Stimulated activated CD8-positive, alpha-beta memory T cell treated with anti-CD3 and anti-CD28 coated beads, Interleukin-12 subunit alpha, Interleukin-12 subunit beta, amount 100 ng/mL, for 4 hours (primary cell): ENCODE results near the gene B4GALT5.

ENCODE experiments used
- DNase-seq: peaks from one replicate; pipeline ENCODE4 v3.0.0-alpha.2; 2020; ENCODE audit warnings: low read depth

The B4GALT5 gene

DNA sequence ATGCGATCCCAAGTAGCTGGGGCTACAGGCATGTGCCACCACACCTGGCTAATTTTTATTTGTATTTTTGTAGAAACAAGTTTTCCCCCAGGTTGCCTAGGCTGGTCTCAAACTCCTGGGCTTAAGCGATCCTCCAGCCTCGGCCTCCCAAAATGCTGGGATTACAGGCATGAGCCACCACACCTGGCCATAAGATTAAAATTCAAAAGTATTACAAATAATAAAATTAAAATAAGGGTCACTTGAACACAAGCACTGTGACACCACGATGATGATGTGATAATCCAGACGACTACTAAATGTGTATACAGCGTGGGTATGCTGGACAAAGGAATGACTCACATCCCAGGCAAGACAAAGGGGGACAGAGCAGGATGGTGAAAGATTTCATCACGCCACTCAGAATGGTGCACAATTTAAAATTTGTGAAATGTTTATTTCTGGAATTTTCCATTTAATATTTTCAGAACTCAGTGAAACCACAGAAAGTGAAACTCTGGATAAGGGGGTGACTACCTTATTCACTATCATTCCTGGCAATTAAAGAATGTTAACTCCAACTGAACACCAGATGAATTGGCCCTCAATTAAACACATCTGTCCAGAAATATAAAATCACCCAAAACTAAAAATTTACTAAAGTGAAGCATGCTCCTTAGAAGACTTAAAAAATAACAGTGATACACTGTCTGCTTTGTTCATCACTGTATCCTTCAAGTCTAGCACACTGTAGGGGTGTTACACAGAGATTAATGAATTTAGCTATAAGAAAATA, 13.1 kb downstream of the B4GALT5 start:
- DNase-seq: no peak

DNA sequence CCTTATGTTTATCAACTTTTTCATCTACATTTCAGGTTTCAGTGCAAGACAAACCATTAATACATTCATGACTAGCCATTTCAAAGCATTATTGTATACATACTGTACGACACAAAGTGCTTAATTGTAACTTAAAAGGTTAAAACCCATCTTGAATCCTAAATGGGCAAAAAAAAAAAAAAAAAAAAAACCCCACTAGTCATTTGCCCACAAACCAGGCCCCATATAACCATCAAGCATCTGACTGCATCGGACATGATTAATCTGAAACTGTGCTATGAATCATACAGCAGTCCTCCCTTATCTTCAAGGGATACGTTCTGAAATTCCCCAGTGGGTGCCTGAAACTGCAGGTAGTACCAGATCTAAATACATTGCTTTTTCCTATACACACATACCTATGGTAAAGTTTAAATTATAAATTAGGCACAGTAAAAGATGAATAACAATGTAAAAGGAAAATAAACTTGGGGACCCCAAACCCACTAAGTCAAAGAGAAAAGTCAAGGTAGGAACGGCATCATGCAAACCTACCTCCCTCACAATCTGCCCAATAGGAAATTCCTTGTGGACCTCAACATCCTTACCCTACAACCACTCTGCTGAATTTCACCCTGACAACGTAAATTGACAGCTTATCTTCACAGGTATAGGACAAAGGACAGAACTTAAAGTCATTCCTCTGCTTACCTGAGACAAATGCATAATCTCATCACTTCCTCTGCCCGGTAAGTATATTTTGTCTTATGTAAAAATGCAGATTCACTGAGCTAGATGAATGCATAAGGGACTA, 14.3 kb downstream of the B4GALT5 start:
- no peak for DNase-seq

GRCh38 chr20:49698477-49698876, 15.2 kb downstream of the B4GALT5 start:
- no peak for DNase-seq

GRCh38 chr20:49697071-49697470, 16.6 kb downstream of the B4GALT5 start:
- DNase-seq: no peak

DNA sequence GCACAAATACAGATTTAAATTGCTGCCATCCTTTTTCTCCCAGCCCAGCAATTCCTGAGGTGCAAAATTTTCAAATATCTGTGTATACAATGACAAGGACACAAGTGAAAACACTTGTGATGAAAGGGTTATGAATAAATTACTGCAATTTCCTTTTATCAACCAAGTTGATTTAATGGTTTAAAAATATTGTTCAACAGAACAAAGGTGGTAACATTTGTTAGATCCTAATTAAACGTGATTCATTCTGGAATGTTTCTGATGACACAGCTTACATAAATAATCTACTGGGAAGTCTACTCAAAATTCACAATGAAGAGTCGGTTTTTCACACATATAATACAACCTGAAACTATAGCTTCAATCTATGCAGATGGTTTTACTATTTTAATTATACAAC, 17.1 kb downstream of the B4GALT5 start:
- DNase-seq: no peak

DNA sequence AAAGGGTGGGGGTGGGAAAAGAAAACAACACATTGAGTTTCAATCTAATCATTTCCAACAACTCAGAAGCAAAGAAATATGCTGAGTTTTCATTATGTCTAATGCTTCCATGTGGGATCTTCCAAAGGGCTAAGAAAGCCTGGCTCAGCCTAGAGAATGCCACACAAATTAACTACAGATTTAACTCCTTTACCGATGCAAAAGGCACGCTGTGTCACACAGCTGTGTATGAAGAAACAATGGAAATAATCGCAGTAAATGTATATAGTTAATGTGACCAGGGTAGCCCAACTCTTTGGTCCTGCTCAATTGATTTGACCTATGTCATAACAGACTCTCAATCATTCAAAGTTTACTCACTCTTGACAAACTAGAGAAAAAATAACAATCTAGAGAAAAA, 17.8 kb downstream of the B4GALT5 start:
- DNase-seq: no peak

DNA sequence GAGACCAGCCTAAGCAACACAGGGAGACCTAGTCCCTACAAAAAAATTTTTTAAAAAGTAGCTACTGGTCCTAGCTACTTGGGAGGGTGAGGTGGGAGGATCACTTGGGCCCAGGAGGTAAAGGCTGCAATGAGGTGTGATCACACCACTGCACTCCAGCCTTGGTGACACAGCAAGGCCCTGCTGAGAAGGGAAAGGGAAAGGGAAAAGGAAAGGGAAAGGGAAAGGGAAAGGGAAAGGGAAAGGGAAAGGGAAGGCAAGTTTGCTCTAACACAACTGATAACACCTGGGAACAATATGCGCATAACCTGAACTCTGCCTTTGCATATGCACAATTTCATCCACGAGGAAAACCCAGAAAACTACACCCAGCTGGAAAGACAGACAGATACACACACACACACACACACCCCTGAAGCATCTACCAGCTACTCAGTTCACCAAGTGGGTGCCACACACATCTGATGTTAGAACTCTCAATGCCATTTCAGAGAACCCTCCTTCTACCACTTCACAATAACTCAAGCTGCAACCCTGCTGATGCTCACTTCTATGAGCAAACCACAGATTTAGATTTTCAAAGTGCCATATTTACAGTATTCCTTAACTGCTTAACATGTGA, 19.1 kb downstream of the B4GALT5 start:
- no peak for DNase-seq

- no peak for DNase-seq
Measured at GRCh38 chr20:49693435-49694171, 20.1 kb downstream of the B4GALT5 start.

- DNase-seq: no peak
Measured at GRCh38 chr20:49692941-49693340, 20.7 kb downstream of the B4GALT5 start.

DNA sequence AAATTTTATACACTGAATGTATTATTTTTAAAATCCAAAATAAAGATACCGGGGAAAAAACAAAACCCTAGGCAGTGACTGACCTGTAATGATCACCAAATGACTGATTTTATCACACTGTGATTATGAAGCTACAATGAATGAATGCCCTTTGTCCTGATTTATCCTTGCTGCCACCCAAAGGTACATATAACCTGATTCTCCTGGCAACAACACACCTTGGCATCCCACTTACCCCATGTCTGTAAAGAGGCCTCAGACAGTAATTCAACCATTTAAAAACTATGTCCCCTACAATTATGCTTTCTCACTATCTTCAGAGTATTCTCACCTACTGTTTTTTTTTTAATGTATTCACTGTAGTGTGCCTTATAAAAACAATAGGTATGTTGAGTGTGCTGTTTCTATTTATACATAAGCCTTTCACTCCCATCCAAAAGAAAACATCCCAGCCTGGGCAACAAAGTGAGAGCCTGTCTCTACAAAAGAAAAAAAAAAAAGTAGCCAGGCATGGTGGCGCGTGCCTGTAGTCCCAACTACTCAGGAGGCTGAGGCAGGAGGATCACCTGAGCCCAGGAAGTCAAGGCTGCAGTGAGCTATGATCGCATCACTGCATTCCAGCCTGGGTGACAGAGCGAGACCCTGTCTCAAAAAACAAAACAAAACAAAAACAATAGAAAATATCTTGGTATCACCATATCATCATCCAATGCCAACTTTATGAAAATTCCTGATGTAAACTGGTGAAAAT, 21.7 kb downstream of the B4GALT5 start:
- no peak for DNase-seq

- DNase-seq: no peak
Measured at GRCh38 chr20:49690899-49691620, 22.6 kb downstream of the B4GALT5 start.

- DNase-seq: no peak
Measured at GRCh38 chr20:49687595-49688567, 25.8 kb downstream of the B4GALT5 start.

DNA sequence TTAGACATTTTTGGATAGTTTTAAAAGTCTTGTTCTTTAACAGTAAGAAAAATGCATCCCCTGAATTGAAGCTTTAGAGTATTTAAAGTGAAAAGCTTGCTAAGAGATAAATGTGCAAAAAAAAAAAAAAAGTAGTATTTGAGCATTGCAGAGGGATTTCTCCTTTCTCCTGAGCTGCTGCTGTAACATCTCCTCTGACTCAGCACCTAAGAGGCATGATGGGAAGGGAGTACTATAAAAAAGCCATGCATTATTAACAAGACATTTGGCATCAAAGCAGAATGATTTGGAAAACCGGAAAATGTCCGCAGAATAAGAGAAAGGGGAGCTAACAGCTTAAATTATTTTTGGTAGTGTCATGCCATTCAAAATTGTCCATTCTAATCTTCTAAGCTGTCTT, 27.9 kb downstream of the B4GALT5 start:
- DNase-seq: no peak

DNA sequence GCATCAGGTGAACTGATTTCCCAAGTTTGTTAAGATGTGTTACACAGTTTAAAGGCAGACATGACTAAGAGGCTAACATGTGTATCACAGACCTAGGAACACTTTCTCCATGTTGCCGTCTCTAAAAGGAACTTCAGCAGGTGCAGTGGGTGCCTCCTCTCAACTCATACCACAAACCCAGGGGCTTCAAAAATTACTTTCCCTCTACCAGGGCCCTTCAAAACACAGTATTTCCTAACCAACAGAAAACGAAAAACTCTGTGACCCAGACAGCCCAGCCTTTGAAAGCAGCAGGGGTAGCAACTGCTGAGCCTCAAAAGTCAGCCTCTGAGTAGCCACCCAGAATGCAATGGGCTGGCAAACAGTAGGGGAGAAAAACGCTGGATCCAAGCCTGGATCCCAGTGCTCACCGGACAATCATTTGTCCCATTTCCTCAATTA, 28.5 kb downstream of the B4GALT5 start:
- DNase-seq: no peak

- DNase-seq: no peak
Measured at GRCh38 chr20:49684335-49684997, 29.2 kb downstream of the B4GALT5 start.

- no peak for DNase-seq
Measured at GRCh38 chr20:49682798-49683197, 30.9 kb downstream of the B4GALT5 start.

GRCh38 chr20:49682278-49682677, 31.4 kb downstream of the B4GALT5 start:
- no peak for DNase-seq

DNA sequence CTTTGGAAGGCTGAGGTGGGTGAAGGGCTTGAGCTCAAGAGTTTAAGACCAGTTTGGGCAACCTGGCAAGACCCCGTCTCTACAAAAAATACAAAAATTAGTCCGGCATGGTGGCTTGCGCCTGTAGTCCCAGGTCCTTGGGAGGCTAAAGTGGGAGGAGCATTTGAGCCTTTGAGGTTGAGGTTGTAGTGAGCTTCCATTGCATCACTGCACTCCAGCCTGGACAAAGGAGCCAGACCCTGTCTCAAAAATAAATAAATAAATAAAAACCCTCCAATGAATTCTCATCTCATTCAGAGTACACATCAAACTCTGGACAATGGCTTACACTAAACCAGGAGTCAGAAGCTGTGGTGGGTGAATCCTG, 31.8 kb downstream of the B4GALT5 start:
- DNase-seq: no peak

GRCh38 chr20:49680484-49680883, 33.2 kb downstream of the B4GALT5 start:
- DNase-seq: no peak
